ENCODE data around the gene IFNL1. TPM values are rescaled to one million over a fixed set of nuclear protein-coding genes. Genes with fewer than 3 reads are reported as not detected.

IFNL1 gene
- polyA plus RNA-seq, 3 donors = not detected

DNA sequence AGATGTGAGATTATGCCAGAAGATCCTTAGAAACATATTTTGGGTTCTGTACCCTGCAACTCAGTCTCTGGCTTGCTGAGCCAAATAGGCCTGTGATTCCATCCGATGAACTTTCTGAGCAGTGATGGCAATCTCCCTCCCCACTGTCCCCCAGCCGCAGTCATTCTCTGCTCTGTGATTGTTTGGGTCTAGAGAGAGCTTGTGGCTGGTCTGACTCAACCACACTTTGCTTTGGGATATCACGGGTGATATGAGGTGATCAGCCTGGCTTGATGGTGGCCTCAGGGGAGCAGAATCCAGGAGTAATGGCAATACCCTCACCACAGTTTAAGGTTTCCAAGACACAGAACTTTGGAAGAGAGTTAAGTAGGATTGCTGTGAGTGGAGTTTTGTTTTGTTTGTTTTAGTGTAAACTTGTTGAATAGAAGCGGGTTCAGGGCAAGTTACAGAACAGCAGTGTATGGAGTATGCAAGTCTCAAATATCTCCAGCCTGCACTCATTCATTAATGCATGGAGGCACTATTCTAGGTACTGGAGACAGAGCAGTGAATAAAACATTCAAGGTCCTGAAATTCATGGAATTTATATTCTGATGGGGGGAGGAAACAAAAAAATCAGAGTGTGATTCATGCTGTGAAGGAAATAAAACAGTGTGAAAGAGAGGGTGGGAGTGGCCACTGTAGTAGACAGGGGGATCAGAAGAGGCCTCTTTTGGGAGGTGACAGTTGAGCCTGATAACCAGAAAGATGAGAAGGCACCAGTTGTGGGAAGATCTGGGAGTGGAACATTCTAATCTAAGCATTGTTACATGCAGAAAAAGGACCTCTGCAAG, 51.3 kb downstream of the IFNL1 start:
- DNase-seq (ENCODE audit: extremely low read depth in 1 of 11, low read depth in 9 of 11, low spot score in 4 of 11) = no peak

Other genes with a start within 250 kb of the IFNL1 start
- gene ACP7, start 212.0 kb upstream of the IFNL1 start, polyA plus RNA-seq (ENCODE audit: insufficient read length in 3 of 3) = under 1 TPM; 0.20 to 0.72 (median 0.38) TPM
- gene PAK4, start 170.6 kb upstream of the IFNL1 start, polyA plus RNA-seq (ENCODE audit: insufficient read length in 3 of 3) = 10 to 100 TPM; 41.7 to 71.0 (median 65.6) TPM
- 1 to 10 TPM; 1.3 to 4.5 (median 1.7) TPM for gene NCCRP1, start 99.4 kb upstream of the IFNL1 start, polyA plus RNA-seq (ENCODE audit: insufficient read length in 3 of 3)
- gene SYCN, start 92.1 kb upstream of the IFNL1 start, polyA plus RNA-seq (ENCODE audit: insufficient read length in 3 of 3) = not detected
- gene IFNL3, start 51.4 kb upstream of the IFNL1 start, polyA plus RNA-seq (ENCODE audit: insufficient read length in 3 of 3) = not detected
- under 1 TPM in 1 of 3 donors, not detected in 2; 0.11 TPM for gene IFNL4, start 47.6 kb upstream of the IFNL1 start, polyA plus RNA-seq (ENCODE audit: insufficient read length in 3 of 3)
- not detected for gene IFNL2, start 28.0 kb upstream of the IFNL1 start, polyA plus RNA-seq (ENCODE audit: insufficient read length in 3 of 3)
- 1 to 10 TPM in 2 of 3 donors, under 1 TPM in 1; 0.92 to 2.8 (median 2.1) TPM for gene LRFN1, start 24.5 kb downstream of the IFNL1 start, polyA plus RNA-seq (ENCODE audit: insufficient read length in 3 of 3)
- gene GMFG, start 39.6 kb downstream of the IFNL1 start, polyA plus RNA-seq (ENCODE audit: insufficient read length in 3 of 3) = 10 to 100 TPM; 16.3 to 32.9 (median 25.0) TPM
- gene SAMD4B, start 46.0 kb downstream of the IFNL1 start, polyA plus RNA-seq (ENCODE audit: insufficient read length in 3 of 3) = 100 to 1,000 TPM in 2 of 3 donors, 10 to 100 TPM in 1; 92.7 to 145 (median 122) TPM
- gene PAF1, start 94.7 kb downstream of the IFNL1 start, polyA plus RNA-seq (ENCODE audit: insufficient read length in 3 of 3) = 10 to 100 TPM; 67.2 to 70.8 (median 68.1) TPM
- 10 to 100 TPM; 38.9 to 46.7 (median 44.8) TPM for gene MED29, start 95.0 kb downstream of the IFNL1 start, polyA plus RNA-seq (ENCODE audit: insufficient read length in 3 of 3)
- gene ZFP36, start 110.4 kb downstream of the IFNL1 start, polyA plus RNA-seq (ENCODE audit: insufficient read length in 3 of 3) = 10 to 100 TPM; 29.0 to 60.1 (median 58.5) TPM
- gene PLEKHG2, start 116.3 kb downstream of the IFNL1 start, polyA plus RNA-seq (ENCODE audit: insufficient read length in 3 of 3) = 100 to 1,000 TPM in 1 of 3 donors, 10 to 100 TPM in 2; 73.7 to 118 (median 96.8) TPM
- 1,000 to 10,000 TPM; 1,189 to 1,428 (median 1,311) TPM for gene RPS16, start 139.5 kb downstream of the IFNL1 start, polyA plus RNA-seq (ENCODE audit: insufficient read length in 3 of 3)
- 100 to 1,000 TPM; 147 to 151 (median 147) TPM for gene SUPT5H, start 149.2 kb downstream of the IFNL1 start, polyA plus RNA-seq (ENCODE audit: insufficient read length in 3 of 3)
- gene TIMM50, start 184.4 kb downstream of the IFNL1 start, polyA plus RNA-seq (ENCODE audit: insufficient read length in 3 of 3) = 10 to 100 TPM; 74.4 to 86.5 (median 77.2) TPM
- gene DLL3, start 202.5 kb downstream of the IFNL1 start, polyA plus RNA-seq (ENCODE audit: insufficient read length in 3 of 3) = under 1 TPM; 0.35 to 0.70 (median 0.62) TPM
- gene SELENOV, start 218.7 kb downstream of the IFNL1 start, polyA plus RNA-seq (ENCODE audit: insufficient read length in 3 of 3) = 10 to 100 TPM in 1 of 3 donors, 1 to 10 TPM in 2; 6.8 to 12.1 (median 9.6) TPM
- gene EID2B, start 236.4 kb downstream of the IFNL1 start, polyA plus RNA-seq (ENCODE audit: insufficient read length in 3 of 3) = 1 to 10 TPM; 4.2 to 5.5 (median 4.4) TPM
- gene EID2, start 243.8 kb downstream of the IFNL1 start, polyA plus RNA-seq (ENCODE audit: insufficient read length in 3 of 3) = 10 to 100 TPM; 16.1 to 25.0 (median 23.2) TPM